ENCODE results near the gene AKNAD1.

DNA sequence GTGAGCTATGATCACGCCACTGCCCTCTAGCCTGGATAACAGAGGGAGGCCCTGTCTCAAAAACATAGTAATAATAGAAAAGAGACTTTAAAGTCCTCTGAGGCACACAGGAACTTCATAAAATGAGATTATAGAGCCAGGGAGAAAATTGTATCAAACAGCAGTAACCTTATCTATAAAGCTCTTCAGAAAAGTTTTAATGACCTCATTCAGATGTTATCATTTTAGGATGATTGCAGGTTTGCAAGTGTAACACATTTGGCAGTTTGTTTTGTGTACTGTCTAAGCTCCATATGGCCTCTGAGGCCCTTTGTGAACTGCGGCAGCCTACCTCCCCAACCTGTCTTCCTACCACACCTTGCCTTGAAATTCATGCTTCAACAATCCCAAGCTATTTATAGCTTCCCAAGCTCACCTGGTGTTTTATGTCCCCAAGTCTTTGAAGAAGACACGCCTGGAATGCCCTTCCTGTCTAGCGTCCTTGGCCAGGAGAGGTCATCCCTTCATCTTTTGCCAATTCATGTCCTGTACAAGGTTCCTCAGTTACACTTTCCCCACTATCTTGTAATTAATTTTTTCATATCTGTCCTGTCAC, 8.5 kb upstream of the AKNAD1 start:
- TF ChIP-seq, protein P1, sequence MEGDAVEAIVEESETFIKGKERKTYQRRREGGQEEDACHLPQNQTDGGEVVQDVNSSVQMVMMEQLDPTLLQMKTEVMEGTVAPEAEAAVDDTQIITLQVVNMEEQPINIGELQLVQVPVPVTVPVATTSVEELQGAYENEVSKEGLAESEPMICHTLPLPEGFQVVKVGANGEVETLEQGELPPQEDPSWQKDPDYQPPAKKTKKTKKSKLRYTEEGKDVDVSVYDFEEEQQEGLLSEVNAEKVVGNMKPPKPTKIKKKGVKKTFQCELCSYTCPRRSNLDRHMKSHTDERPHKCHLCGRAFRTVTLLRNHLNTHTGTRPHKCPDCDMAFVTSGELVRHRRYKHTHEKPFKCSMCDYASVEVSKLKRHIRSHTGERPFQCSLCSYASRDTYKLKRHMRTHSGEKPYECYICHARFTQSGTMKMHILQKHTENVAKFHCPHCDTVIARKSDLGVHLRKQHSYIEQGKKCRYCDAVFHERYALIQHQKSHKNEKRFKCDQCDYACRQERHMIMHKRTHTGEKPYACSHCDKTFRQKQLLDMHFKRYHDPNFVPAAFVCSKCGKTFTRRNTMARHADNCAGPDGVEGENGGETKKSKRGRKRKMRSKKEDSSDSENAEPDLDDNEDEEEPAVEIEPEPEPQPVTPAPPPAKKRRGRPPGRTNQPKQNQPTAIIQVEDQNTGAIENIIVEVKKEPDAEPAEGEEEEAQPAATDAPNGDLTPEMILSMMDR (IDR thresholded peaks at IDR 0.05), result no peak
- TF ChIP-seq POLR2A (IDR thresholded peaks at IDR 0.05), result no peak
